ENCODE data around the gene CRYGB. TPM values are rescaled to one million over a fixed set of nuclear protein-coding genes. Genes with fewer than 3 reads are reported as not detected.
"Not testable (repeated sequence)": the region's sequence is repeated elsewhere in the genome, so short reads cannot be mapped to it uniquely, and the experiment has no call there.

Gene CRYGB
- total and polyA plus RNA-seq, 3 donors from 2014 or later, result 0.56 to 0.79 TPM; not detected in 1

DNA sequence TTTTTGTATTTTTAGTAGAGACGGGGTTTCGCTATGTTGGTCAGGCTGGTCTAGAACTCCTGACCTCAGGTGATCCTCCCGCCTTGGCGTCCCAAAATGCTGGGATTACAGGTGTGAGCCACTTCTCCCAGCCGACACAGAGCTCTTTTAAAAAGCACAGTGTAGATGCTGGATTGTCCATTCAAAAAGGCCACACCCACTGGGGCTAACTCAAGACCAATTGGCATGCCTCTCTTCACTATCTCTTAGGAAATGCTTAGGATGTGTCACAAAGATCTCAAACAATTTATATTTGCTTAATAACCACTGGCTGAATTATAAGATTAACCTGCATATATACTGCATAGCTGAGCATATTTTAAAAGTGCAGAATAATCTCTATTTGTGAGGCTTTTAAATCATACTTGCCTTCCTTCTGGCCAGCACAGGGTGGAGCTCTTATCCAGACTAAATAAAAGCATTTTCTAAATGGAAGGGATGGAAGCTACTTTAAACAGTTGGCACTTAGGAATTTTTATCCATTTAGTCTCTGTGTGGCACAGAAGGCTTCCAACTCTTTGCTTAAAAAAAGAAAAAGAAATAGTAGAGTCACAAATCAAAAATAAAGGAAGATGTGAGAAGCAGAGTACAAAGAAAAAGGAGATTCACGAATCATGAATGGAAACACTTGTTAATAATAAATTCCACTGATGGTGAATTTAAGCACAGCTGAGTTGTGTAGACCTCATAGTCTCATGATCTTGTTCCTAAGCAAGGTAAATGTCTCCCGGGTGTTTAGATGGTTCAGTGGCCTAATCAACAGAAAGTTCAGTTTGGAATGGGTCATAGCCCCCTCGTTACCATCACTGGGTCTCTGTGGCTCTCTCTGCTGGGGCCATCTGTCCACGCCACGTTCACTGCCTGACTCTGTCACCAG lies 44.0 kb downstream of the CRYGB start:
- intact Hi-C loops (cut with DNase I; ENCODE audit: low total_unique reads), result no loop called here
- no peaks in the 10 kb centered on the region for H3K36me3 ChIP-seq (ENCODE audit: low read depth, missing control alignments)
- H3K4me3 ChIP-seq, result no peak overlapping the region
- no peak for DNase-seq
- no peaks in the 10 kb centered on the region for H3K27me3 ChIP-seq
- H3K27ac ChIP-seq, result no peak overlapping the region
- TF ChIP-seq POLR2A (IDR thresholded peaks at IDR 0.05) (no peak), CTCF (IDR thresholded peaks at IDR 0.05) (no peak)
- WGBS, 2 donors, result 59 to 66% methylated on average over 10 of the region's 10 CpGs
- no peaks in the 10 kb centered on the region for H3K9me3 ChIP-seq
- no peaks in the 10 kb centered on the region for H3K4me1 ChIP-seq

GRCh38 chr2:208099682-208100470 lies 46.1 kb downstream of the CRYGB start:
- H3K36me3 ChIP-seq (ENCODE audit: low read depth, missing control alignments), result no peaks in the 10 kb centered on the region
- H3K9me3 ChIP-seq, result no peaks in the 10 kb centered on the region
- no peaks in the 10 kb centered on the region for H3K4me1 ChIP-seq
- no peak for DNase-seq
- H3K4me3 ChIP-seq, result no peak overlapping the region
- intact Hi-C loops (cut with DNase I; ENCODE audit: low total_unique reads), result no loop called here
- TF ChIP-seq CTCF (IDR thresholded peaks at IDR 0.05), result no peak
- TF ChIP-seq POLR2A (IDR thresholded peaks at IDR 0.05), result no peak
- WGBS, 2 donors, result 76 to 81% methylated on average over 13 of the region's 13 CpGs
- no peaks in the 10 kb centered on the region for H3K27me3 ChIP-seq
- H3K27ac ChIP-seq, result no peak overlapping the region

GRCh38 chr2:208098701-208099100 lies 47.3 kb downstream of the CRYGB start:
- H3K4me3 ChIP-seq; DNase-seq; H3K9me3 ChIP-seq; intact Hi-C loops (cut with DNase I; ENCODE audit: low total_unique reads); H3K27ac ChIP-seq; H3K4me1 ChIP-seq; H3K27me3 ChIP-seq; H3K36me3 ChIP-seq (ENCODE audit: low read depth, missing control alignments): not testable (repeated sequence)
- WGBS, 2 donors, result 89 to 96% methylated on average over 1 of the region's 1 CpG

GRCh38 chr2:208098267-208098666 lies 47.7 kb downstream of the CRYGB start:
- Histone ChIP-seq H3K36me3 (ENCODE audit: low read depth, missing control alignments) (no peaks in the 10 kb centered on the region), H3K27ac (no peak overlapping the region), H3K4me3 (no peak overlapping the region), H3K27me3 (no peaks in the 10 kb centered on the region), H3K9me3 (no peaks in the 10 kb centered on the region), H3K4me1 (no peaks in the 10 kb centered on the region)
- WGBS, 2 donors, result 51 to 60% methylated on average over 2 of the region's 2 CpGs
- DNase-seq, result no peak
- intact Hi-C loops (cut with DNase I; ENCODE audit: low total_unique reads), result no loop called here
- no peak for TF ChIP-seq POLR2A (IDR thresholded peaks at IDR 0.05)
- TF ChIP-seq CTCF (IDR thresholded peaks at IDR 0.05), result no peak

DNA sequence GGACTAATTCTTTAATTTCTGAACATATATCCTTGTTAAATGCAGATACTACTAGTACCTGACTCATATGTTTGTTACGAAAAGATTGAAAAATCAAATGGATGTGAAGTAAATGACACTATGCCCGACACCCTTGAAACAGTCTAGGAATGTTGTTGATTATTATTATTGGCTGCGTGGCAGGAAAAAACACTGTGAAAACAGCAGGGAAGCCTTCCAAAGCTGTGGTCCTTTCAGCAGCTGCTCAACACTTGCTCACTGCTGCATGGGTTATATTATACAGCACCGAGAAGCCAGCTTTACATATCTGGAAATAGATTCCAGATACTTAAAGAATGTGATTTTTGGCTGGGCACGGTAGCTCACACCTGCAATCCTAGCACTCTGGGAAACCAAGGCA lies 48.2 kb downstream of the CRYGB start:
- no peaks in the 10 kb centered on the region for H3K27me3 ChIP-seq
- no peaks in the 10 kb centered on the region for H3K4me1 ChIP-seq
- H3K4me3 ChIP-seq, result no peak overlapping the region
- H3K36me3 ChIP-seq (ENCODE audit: low read depth, missing control alignments), result no peaks in the 10 kb centered on the region
- no peak for DNase-seq
- intact Hi-C loops (cut with DNase I; ENCODE audit: low total_unique reads), result no loop called here
- 75 to 81% methylated on average over 5 of the region's 5 CpGs for WGBS, 2 donors
- TF ChIP-seq CTCF (IDR thresholded peaks at IDR 0.05) (no peak), POLR2A (IDR thresholded peaks at IDR 0.05) (no peak)
- H3K27ac ChIP-seq, result no peak overlapping the region
- H3K9me3 ChIP-seq, result no peaks in the 10 kb centered on the region

All from testis (tissue), 3 donors.